ENCODE results near the gene NFYC. TPM values are rescaled to one million over a fixed set of nuclear protein-coding genes. Genes with fewer than 3 reads are reported as not detected.

Gene NFYC
- total and polyA plus RNA-seq, 2 experiments from 2014 or later = 124 to 149 TPM

DNA sequence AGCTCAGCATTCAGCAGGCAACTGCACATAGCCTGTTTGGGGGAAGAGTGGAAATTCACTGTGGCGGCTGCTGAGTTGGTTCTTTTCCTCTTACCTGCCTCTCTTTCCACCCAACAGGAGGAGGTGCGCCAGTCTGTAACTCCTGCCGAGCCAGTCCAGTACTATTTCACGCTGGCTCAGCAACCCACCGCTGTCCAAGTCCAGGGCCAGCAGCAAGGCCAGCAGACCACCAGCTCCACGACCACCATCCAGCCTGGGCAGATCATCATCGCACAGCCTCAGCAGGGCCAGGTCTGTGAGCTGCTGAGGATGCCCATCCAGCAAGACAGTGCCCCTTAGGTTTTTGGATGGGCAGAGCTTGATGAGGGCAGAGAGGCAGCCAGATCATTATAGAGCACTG lies 66.5 kb downstream of the NFYC start:
- DNase-seq (ENCODE audit: low read depth in 1 of 2, low spot score in 1 of 2) = no peak
- Histone ChIP-seq H3K4me3 (no peak overlapping the region), H3K27ac (peak overlapping the region; percentile 49), H3K36me3 (peaks cover 88% of the 10 kb centered on the region), H3K4me1 (ENCODE audit: low read depth) (no peaks in the 10 kb centered on the region), H3K9me3 (ENCODE audit: low read depth) (no peaks in the 10 kb centered on the region), H3K27me3 (no peaks in the 10 kb centered on the region)
- TF ChIP-seq, protein P1, sequence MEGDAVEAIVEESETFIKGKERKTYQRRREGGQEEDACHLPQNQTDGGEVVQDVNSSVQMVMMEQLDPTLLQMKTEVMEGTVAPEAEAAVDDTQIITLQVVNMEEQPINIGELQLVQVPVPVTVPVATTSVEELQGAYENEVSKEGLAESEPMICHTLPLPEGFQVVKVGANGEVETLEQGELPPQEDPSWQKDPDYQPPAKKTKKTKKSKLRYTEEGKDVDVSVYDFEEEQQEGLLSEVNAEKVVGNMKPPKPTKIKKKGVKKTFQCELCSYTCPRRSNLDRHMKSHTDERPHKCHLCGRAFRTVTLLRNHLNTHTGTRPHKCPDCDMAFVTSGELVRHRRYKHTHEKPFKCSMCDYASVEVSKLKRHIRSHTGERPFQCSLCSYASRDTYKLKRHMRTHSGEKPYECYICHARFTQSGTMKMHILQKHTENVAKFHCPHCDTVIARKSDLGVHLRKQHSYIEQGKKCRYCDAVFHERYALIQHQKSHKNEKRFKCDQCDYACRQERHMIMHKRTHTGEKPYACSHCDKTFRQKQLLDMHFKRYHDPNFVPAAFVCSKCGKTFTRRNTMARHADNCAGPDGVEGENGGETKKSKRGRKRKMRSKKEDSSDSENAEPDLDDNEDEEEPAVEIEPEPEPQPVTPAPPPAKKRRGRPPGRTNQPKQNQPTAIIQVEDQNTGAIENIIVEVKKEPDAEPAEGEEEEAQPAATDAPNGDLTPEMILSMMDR (IDR thresholded peaks at IDR 0.05; ENCODE audit: low read depth, low read length) = no peak

GRCh38 chr1:40758578-40759343 lies 67.3 kb downstream of the NFYC start:
- no peaks in the 10 kb centered on the region for H3K4me1 ChIP-seq (ENCODE audit: low read depth)
- no peaks in the 10 kb centered on the region for H3K9me3 ChIP-seq (ENCODE audit: low read depth)
- no peaks in the 10 kb centered on the region for H3K27me3 ChIP-seq
- TF ChIP-seq, protein P1 (IDR thresholded peaks at IDR 0.05; ENCODE audit: low read depth, low read length) = no peak
- DNase-seq (ENCODE audit: low read depth in 1 of 2, low spot score in 1 of 2) = no peak
- H3K36me3 ChIP-seq = peaks cover 85% of the 10 kb centered on the region
- H3K4me3 ChIP-seq = no peak overlapping the region
- H3K27ac ChIP-seq = no peak overlapping the region

- DNase-seq (ENCODE audit: low read depth in 1 of 2, low spot score in 1 of 2) = peak in 1 of 2 donors; percentile 54
- TF ChIP-seq, protein P1 (IDR thresholded peaks at IDR 0.05; ENCODE audit: low read depth, low read length) = no peak
- Histone ChIP-seq H3K27me3 (no peaks in the 10 kb centered on the region), H3K9me3 (ENCODE audit: low read depth) (no peaks in the 10 kb centered on the region), H3K36me3 (peaks cover 80% of the 10 kb centered on the region), H3K4me3 (no peak overlapping the region), H3K4me1 (ENCODE audit: low read depth) (no peaks in the 10 kb centered on the region), H3K27ac (peak overlapping the region; percentile 7)
These were observed 69.5 kb downstream of the NFYC start for GRCh38 chr1:40760984-40761383.

- Histone ChIP-seq H3K36me3 (peaks cover 86% of the 10 kb centered on the region), H3K9me3 (ENCODE audit: low read depth) (no peaks in the 10 kb centered on the region), H3K4me1 (ENCODE audit: low read depth) (no peaks in the 10 kb centered on the region), H3K4me3 (no peak overlapping the region), H3K27ac (no peak overlapping the region), H3K27me3 (no peaks in the 10 kb centered on the region)
- DNase-seq (ENCODE audit: low read depth in 1 of 2, low spot score in 1 of 2) = no peak
- TF ChIP-seq, protein P1 (IDR thresholded peaks at IDR 0.05; ENCODE audit: low read depth, low read length) = no peak
These were observed 70.8 kb downstream of the NFYC start for GRCh38 chr1:40762144-40762923.

DNA sequence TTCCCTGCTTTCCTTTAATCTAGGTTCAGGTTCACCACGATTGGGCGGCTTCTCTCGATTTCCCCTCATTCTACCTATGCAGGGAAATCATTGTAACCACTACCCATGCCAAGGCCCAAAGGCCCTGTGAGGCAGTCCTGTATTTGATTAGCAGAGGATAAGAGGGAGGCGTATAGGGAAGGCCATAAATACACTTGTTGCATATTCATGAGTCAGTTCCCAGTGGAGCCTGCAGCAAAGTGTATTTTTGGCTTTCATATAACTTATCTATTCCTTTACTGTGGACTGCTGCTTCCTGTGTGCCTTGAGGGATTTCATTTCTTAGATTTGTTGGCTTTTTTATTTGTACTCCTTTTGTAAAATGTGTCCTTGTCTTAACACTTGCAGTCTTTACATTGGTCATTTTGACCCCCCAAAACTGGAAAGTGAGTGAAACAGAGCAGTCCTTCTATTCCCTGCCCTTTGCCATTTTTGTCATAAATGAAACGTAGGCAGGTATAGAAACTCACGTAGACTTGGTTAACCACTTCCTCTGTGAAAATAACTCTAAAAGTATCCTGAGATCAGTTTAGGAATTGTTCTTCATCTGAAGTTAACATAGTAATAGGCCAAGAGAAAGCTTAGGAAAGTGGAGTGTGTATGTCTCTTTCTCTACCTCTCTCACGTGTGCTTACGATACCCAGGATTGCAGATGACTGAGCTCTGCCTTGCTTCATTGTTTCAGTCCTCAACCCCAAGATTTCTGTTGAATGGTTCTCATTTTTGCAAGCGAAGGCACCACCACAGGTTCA lies 72.4 kb downstream of the NFYC start:
- H3K4me3 ChIP-seq = no peak overlapping the region
- H3K9me3 ChIP-seq (ENCODE audit: low read depth) = no peaks in the 10 kb centered on the region
- peak overlapping the region; percentile 22 for H3K27ac ChIP-seq
- H3K36me3 ChIP-seq = peaks cover 84% of the 10 kb centered on the region
- H3K27me3 ChIP-seq = no peaks in the 10 kb centered on the region
- TF ChIP-seq, protein P1 (IDR thresholded peaks at IDR 0.05; ENCODE audit: low read depth, low read length) = no peak
- no peaks in the 10 kb centered on the region for H3K4me1 ChIP-seq (ENCODE audit: low read depth)
- DNase-seq (ENCODE audit: low read depth in 1 of 2, low spot score in 1 of 2) = no peak
